CD4-positive, alpha-beta T cell treated with Interleukin-15 for 4 hours (primary cell): ENCODE results near the gene COL5A1.

ENCODE experiments used
- DNase-seq: peaks from one replicate; pipeline ENCODE4 v3.0.0-alpha.2; 2020; ENCODE audit warnings: low spot score

The COL5A1 gene

GRCh38 chr9:134725605-134725940 is 84.0 kb downstream of the COL5A1 start:
- DNase-seq, result no peak

- DNase-seq, result no peak
Observed at GRCh38 chr9:134726026-134726721, 84.6 kb downstream of the COL5A1 start.

DNA sequence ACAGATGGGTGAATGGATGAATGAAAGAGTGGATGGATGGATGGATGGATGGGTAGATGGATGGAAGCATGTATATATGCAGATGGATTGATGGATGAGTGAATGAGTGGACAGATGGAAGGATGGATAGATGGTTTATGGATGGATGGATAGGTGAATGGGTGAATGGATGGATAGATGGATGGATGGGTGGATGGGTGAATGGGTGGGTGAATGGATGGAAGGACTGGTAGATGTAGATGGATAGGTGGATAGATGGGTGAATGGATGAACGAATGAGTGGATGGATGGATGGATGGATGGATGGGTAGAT is 85.1 kb downstream of the COL5A1 start:
- no peak for DNase-seq

DNA sequence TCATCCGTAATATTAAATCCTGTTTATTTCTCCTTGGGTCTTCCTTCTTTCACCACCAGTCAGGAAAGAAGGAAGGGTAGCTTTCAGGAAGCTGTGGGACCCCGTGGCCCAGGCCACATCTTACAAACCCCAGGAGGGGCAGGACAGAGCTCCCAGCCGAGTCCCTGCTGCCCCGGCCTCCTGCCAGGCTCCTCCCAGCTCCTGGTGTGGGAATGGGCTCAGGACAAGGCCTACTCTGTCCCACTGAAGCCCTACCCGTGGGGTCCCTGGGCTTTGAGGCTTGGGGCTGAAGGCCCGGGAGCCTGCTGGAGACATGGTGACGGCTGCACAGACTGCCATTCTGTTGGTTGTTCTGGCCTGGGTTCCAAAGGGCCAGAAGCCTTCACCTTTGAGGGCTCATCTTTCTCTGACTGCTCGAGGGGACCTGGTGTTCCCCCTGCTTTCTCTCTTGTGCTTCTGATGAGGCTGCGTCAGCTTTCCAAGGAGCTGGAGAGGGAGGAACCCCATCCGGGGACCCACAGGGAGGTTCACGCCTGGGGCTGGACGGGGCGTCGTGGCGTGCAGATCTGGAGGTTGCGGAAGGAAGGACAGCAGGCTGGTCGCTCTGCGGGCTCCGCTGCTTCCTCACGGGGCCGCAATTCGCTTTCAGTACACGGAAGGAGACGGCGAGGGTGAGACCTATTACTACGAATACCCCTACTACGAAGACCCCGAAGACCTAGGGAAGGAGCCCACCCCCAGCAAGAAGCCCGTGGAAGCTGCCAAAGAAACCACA is 86.6 kb downstream of the COL5A1 start:
- DNase-seq, result no peak

GRCh38 chr9:134728801-134729495 is 87.3 kb downstream of the COL5A1 start:
- DNase-seq, result no peak

GRCh38 chr9:134730011-134730760 is 88.6 kb downstream of the COL5A1 start:
- DNase-seq, result no peak

DNA sequence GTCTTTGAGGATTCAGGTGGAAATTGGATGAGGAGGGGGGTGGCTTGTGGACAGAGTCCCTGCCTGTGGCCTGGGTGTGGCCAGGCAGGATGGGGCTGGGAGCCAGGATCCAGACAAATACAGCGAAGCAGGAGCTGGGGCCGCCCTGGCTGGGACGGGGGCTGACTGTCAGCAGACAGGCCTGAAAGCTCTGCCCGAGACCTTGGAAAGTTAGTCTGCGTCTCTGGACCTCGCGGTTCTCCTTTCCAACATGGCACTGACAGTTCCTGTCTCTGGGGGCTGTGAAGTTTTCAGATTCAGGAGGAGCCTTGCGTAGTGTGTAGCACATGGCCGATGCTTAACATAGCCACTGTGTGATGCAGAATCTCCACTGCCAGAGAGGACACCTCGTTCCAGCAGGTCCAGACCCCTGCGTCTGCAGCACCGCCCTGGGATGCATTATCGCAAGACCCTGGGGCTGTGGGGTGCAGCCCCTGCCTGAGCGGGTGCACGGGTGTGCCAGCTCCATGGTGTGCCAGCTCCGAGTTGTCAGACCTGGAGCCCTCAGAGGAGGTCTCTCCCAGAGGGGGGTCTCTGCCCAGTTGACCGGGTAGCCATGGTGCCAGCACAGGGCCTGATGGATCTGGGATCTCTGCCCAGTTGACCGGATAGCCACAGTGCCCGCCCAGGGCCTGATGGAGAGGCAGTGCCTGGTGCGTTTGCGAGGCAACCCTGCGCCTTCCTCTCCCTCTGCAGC is 89.3 kb downstream of the COL5A1 start:
- no peak for DNase-seq

DNA sequence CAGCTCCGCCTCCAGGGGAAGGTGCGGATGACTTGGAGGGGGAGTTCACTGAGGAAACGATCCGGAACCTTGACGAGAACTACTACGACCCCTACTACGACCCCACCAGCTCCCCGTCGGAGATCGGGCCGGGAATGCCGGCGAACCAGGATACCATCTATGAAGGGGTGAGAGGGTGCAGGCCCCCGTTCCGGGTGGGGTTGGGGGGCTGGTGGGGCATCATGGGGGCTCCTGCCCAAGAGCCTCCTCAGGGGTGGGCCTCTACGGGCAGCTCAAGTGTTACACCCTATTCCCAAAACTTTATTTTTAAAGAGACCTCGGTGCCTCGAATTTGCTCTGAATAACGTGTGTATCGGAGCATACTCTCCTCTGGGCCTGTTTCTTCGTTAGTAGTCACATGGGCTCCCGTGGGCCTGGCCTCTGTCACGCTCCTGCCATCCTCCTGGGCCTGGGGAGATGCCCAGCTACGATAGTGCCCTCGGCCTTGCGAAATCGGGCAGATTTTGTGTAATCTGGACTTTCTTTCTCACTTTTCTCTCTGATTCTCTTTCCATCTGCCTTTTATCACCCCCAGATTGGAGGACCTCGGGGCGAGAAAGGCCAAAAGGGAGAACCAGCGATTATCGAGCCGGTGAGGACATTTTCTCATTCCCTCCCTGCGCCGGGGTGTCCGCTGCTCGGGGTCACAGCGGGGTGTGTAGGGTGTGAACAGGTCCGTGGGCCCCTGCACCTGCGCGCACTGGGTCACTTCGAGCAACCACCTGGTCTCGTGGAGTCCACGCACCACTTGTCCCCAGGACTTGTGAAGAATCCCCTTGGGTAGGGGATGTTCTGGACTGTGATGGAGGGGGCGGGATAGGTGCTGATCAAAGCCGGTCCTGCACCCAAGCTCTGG is 90.1 kb downstream of the COL5A1 start:
- no peak for DNase-seq

DNA sequence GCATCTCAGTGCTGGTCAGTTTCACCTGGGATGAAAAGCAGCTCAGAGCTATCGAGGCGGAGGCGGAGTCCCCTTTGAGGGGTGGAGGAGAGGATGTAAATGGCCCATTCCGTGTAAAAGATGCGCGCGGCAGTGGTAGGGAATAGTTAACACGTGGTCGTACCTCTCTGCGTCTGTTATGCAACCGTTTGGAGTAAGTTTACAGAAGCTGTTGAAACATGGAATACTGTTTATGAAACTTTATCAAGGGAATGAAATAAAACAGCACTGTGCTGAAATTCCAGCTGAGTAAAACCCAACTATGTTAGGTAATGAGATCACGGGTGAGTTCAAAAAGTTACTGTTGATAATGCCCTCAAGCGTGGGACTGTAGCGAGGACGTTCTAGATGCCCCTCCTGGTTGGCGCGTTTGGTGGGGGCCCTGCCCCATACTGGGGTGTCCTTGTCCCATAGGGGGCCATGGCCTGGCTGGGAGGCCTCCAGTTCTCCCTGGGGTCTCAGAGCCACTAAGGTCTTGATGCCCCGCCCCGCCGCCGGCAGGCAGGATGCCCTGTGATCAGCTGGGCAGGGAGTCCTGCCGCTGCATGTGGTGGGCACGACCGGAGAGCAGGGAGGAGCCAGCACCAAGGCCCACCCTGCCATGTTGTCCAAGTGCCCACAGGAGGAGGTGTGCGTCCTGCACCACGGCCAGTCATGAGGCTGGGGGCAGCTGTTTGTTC is 90.9 kb downstream of the COL5A1 start:
- no peak for DNase-seq

DNA sequence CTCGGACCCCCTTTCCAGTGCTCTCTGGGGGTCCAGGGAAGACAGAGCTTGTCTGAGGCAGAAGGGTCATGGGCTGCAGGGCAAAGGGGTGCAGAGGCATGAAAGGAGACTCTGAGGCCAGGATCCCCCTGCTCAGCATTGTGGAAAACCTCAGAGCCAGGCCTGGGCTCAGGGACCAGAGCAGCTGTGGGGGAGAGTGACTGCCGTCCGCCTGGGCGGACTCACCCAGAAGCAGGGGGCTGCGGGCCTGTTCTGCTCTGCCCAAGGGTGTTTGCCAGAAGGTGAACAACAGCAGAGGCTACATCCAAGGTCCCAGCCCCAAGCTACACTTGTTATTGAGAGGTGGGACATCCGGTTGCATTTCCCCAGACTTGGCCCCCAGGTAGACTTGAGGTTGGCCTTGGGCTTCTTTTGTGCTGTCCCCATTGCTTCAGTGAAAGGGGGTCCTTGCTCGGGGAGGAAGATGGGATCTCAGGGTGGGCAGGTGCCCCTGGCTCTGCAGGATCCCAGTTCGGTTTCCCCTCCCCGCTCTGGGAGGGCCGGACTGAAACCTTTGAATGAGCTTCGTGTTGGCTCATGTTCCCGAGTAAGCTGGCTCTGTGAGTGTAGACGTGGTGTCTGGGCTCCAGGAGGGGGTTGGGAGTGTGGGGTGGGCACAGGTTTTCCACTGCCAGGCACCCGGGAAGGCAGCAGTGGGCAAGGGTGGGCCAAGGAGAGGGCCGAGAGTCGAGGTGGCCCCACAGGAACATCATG is 92.1 kb downstream of the COL5A1 start:
- DNase-seq, result no peak

GRCh38 chr9:134734270-134734669 is 92.7 kb downstream of the COL5A1 start:
- no peak for DNase-seq

DNA sequence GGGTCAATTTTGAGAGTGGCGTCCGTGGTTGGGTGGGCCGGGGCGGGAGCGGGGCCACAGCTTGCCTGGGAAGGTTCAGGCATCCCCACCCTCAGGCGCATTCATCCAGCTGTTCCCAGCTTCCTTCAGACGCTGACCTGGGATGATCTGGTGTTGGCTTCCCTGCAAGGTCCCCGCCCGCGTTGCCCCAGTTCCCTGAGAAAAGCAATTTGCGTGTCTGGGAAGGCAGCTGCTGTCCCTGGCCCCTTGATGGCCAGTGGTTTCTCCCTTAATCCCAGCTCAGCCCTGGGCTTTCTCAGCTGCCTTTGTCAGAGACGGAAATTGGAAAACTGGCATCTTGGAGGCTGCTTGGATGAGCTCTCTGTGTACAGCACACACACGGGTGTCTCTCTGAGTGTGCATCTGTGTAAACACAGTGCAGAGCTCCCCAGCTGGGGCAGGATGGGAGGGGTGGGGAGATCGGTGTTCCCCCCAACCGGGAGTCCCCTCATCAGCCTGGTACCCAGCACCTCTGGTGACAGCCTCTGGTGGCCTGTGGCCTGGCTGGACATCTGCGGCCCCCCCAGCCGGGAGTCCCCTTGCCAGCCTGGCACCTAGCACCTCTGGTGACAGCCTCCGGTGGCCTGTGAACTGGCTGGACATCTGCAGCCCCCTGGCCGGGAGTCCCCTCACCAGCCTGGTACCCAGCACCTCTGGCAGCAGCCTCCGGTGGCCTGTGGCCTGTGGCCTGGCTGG is 94.0 kb downstream of the COL5A1 start:
- no peak for DNase-seq

GRCh38 chr9:134736791-134737497 is 95.3 kb downstream of the COL5A1 start:
- no peak for DNase-seq

DNA sequence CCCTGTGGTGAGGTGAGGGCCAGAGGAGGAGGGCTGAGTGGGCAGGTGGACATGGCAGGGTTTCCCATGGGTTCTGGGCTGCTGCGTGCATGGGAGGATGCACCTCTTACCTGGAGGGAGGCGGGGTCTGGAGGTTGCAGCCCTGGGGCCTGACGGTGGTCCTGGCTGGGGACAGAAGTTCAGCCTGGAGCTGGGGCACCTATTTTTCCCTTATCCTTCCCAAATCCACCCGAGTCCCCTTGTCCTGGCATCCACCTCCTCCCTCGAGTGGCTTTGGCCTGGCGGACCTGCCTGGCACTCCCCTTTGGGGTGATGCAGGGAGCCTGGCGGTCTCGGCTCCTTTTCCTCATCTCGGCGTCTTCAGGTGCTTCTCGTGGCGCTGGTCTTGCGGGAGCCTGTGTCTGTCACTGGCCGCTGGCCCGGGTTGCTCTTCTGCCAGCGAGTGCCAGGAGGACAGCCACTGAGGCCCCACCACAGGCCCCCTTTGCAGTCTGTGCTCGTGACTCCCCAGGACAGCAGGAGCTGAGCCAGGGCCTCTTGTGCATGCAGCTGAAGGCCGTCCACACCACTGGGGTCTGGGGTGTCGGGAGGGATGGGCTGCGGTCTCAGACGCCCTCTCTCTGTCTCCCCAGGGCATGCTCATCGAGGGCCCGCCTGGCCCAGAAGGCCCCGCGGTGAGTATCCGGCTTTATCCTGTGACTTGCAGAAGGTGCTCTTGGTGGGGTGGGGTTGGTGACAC is 96.4 kb downstream of the COL5A1 start:
- DNase-seq, result no peak

GRCh38 chr9:134738869-134739659 is 97.5 kb downstream of the COL5A1 start:
- DNase-seq, result peak; percentile 4

GRCh38 chr9:134739660-134739968 is 98.0 kb downstream of the COL5A1 start:
- no peak for DNase-seq

- DNase-seq, result no peak
Observed at GRCh38 chr9:134740071-134740470, 98.5 kb downstream of the COL5A1 start.
